Type B pancreatic cell (in vitro differentiated cells): ENCODE measurements around the gene CRAMP1. TPM values are rescaled to one million over a fixed set of nuclear protein-coding genes. Genes with fewer than 3 reads are reported as not detected.
"Not testable (repeated sequence)": the region's sequence is repeated elsewhere in the genome, so short reads cannot be mapped to it uniquely, and the experiment has no call there.

Experiments
- DNase-seq: peaks from one replicate; pipeline ENCODE4 v3.0.0; 2021; ENCODE audit warnings: mixed read lengths; ENCODE audit not compliant: unreplicated experiment; ENCODE audit errors: extremely low spot score
- H3K27ac Mint-ChIP-seq: 2 replicates; pipeline ENCODE4 v1.8.0; 2021; ENCODE audit warnings: mild to moderate bottlenecking, mixed read lengths
- H3K27me3 Mint-ChIP-seq: 2 replicates; pipeline ENCODE4 v1.8.0; 2021; ENCODE audit warnings: mixed read lengths
- H3K36me3 Mint-ChIP-seq: 2 replicates; pipeline ENCODE4 v1.8.0; 2021; ENCODE audit warnings: mixed read lengths
- H3K4me1 Mint-ChIP-seq: one replicate; pipeline ENCODE4 v1.8.0; 2021; ENCODE audit warnings: mixed read lengths; ENCODE audit not compliant: unreplicated experiment
- H3K4me3 Mint-ChIP-seq: 2 replicates; pipeline ENCODE4 v1.8.0; 2021; ENCODE audit warnings: mild to moderate bottlenecking, mixed read lengths
- H3K9me3 Mint-ChIP-seq: 2 replicates; pipeline ENCODE4 v1.8.0; 2021; ENCODE audit warnings: mixed read lengths
- CTCF ChIP-seq: fragments of 200-600 bp; sonication (generic); conservative IDR thresholded peaks from 2 replicates; pipeline ENCODE4 v1.5.0; 2021; ENCODE audit warnings: antibody characterized with exemption, mild to moderate bottlenecking
- total RNA-seq: library from RNA; stranded (reverse); gene quantifications from 2 replicates; pipeline ENCODE4 v1.2.1, GENCODE V29; 2021; ENCODE audit warnings: low replicate concordance

Gene CRAMP1
- total RNA-seq, 1 donor from 2014 or later: 31.4 TPM

DNA sequence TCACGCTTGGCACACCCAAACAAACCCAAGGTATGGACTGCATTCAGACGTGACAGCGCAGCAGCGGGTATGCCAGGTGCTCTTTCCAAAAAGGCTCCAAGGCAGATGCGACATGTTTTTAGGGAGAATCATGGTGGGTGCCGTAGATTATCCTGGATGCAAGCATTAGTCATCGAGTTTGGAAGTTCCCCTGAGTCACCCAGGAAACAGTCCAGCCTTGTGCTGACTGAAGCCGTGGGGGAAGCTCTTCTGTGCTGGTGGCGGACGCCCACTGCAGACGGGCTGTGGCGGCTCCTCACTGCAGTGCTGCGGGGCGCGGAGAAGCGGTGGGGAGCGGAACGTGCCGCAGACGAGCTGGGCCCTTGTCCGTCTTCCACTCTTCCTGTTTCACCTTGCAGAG lies 79.8 kb downstream of the CRAMP1 start:
- Mint-ChIP-seq H3K27ac (no peak overlapping the region), H3K36me3 (peaks cover 50% of the 10 kb centered on the region), H3K27me3 (no peaks in the 10 kb centered on the region), H3K9me3 (no peaks in the 10 kb centered on the region), H3K4me1 (peaks cover 8% of the 10 kb centered on the region), H3K4me3 (no peak overlapping the region)
- DNase-seq: no peak
- TF ChIP-seq CTCF: no peak

- H3K27ac Mint-ChIP-seq: no peak overlapping the region
- no peak for DNase-seq
- TF ChIP-seq CTCF: no peak
- no peaks in the 10 kb centered on the region for H3K9me3 Mint-ChIP-seq
- peaks cover 35% of the 10 kb centered on the region for H3K36me3 Mint-ChIP-seq
- no peaks in the 10 kb centered on the region for H3K4me1 Mint-ChIP-seq
- H3K27me3 Mint-ChIP-seq: no peaks in the 10 kb centered on the region
- H3K4me3 Mint-ChIP-seq: no peak overlapping the region
Measured at GRCh38 chr16:1696863-1697262, 84.7 kb downstream of the CRAMP1 start.

DNA sequence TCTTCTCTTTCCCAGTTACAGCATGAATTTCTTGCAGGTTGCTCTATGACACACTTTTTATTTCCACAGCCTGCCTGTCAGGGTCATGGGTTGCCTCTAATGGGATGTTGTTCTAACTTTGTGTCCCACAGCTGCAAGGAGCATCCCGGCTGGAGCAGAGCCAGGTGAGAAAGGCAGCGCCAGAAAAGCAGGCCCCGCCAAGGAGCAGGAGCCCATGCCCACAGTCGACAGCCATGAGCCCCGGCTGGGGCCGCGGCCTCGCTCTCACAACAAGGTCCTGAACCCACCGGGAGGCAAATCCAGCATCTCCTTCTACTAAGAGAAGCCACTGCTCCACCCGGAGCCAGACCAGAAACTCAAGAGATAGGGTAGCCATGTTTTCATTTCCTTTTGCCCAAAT lies 86.5 kb downstream of the CRAMP1 start:
- TF ChIP-seq CTCF: no peak
- peaks cover 29% of the 10 kb centered on the region for H3K36me3 Mint-ChIP-seq
- H3K27me3 Mint-ChIP-seq: no peaks in the 10 kb centered on the region
- H3K27ac Mint-ChIP-seq: no peak overlapping the region
- H3K4me1 Mint-ChIP-seq: no peaks in the 10 kb centered on the region
- no peak for DNase-seq
- no peaks in the 10 kb centered on the region for H3K9me3 Mint-ChIP-seq
- H3K4me3 Mint-ChIP-seq: no peak overlapping the region

- DNase-seq: no peak
- Mint-ChIP-seq H3K27me3 (no peaks in the 10 kb centered on the region), H3K27ac (no peak overlapping the region), H3K4me1 (no peaks in the 10 kb centered on the region), H3K36me3 (peaks cover 22% of the 10 kb centered on the region), H3K9me3 (no peaks in the 10 kb centered on the region), H3K4me3 (no peak overlapping the region)
- TF ChIP-seq CTCF: no peak
Measured at GRCh38 chr16:1700246-1700645, 88.1 kb downstream of the CRAMP1 start.

- Mint-ChIP-seq H3K4me1 (no peaks in the 10 kb centered on the region), H3K4me3 (no peak overlapping the region), H3K27me3 (no peaks in the 10 kb centered on the region), H3K9me3 (no peaks in the 10 kb centered on the region), H3K36me3 (peaks cover 19% of the 10 kb centered on the region), H3K27ac (no peak overlapping the region)
- TF ChIP-seq CTCF: no peak
- no peak for DNase-seq
Measured at GRCh38 chr16:1701216-1701878, 89.2 kb downstream of the CRAMP1 start.

DNA sequence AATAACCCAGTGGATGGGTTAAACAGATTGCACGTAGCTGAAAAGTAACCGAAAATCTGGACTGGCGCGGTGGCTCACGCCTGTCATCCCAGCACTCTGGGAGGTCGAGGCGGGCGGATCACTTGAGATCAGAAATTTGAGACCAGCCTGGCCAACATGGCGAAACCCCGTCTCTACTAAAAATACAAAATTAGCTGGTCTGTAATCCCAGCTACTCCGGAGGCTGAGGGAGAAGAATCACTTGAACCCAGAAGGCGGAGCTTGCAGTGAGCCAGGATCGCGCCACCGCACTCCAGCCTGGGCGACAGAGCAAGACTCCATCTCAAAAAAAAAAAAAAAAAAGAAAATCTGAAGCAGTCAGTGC lies 93.1 kb downstream of the CRAMP1 start:
- H3K27ac Mint-ChIP-seq: peak overlapping the region; percentile 99
- peaks cover 16% of the 10 kb centered on the region for H3K4me1 Mint-ChIP-seq
- not testable (repeated sequence) for H3K27me3 Mint-ChIP-seq, H3K9me3 Mint-ChIP-seq, DNase-seq, H3K36me3 Mint-ChIP-seq
- H3K4me3 Mint-ChIP-seq: peak overlapping the region; percentile 99
